Measurements from ENCODE around the gene HAP1.
"Not testable (repeated sequence)": the region's sequence is repeated elsewhere in the genome, so short reads cannot be mapped to it uniquely, and the experiment has no call there.

Gene HAP1

GRCh38 chr17:41734139-41734948, at the start of gene HAP1:
HAP1 (minus strand) TSS chr17:41734643; CDS start chr17:41734634, 9 bp downstream.
- no peak for DNase-seq (ENCODE audit: low read depth in 4 of 4, low spot score in 1 of 4)

- DNase-seq (ENCODE audit: low read depth in 4 of 4, low spot score in 1 of 4): no peak
Observed at GRCh38 chr17:41782142-41782541, 47.7 kb upstream of the HAP1 start.

- DNase-seq (ENCODE audit: low read depth in 4 of 4, low spot score in 1 of 4): no peak
Observed at GRCh38 chr17:41781404-41782110, 47.1 kb upstream of the HAP1 start.

- no peak for DNase-seq (ENCODE audit: low read depth in 4 of 4, low spot score in 1 of 4)
Observed at GRCh38 chr17:41779954-41780353, 45.5 kb upstream of the HAP1 start.

GRCh38 chr17:41777574-41778188, 43.2 kb upstream of the HAP1 start:
- no peak for DNase-seq (ENCODE audit: low read depth in 4 of 4, low spot score in 1 of 4)

GRCh38 chr17:41777157-41777573, 42.7 kb upstream of the HAP1 start:
- DNase-seq (ENCODE audit: low read depth in 4 of 4, low spot score in 1 of 4): no peak

- DNase-seq (ENCODE audit: low read depth in 4 of 4, low spot score in 1 of 4): not testable (repeated sequence)
Observed at GRCh38 chr17:41776262-41776900, 41.9 kb upstream of the HAP1 start.

GRCh38 chr17:41775394-41776226, 41.2 kb upstream of the HAP1 start:
- DNase-seq (ENCODE audit: low read depth in 4 of 4, low spot score in 1 of 4): no peak

- DNase-seq (ENCODE audit: low read depth in 4 of 4, low spot score in 1 of 4): no peak
Observed at GRCh38 chr17:41773731-41774193, 39.3 kb upstream of the HAP1 start.

- no peak for DNase-seq (ENCODE audit: low read depth in 4 of 4, low spot score in 1 of 4)
Observed at GRCh38 chr17:41773190-41773588, 38.7 kb upstream of the HAP1 start.

GRCh38 chr17:41772586-41773189, 38.2 kb upstream of the HAP1 start:
- DNase-seq (ENCODE audit: low read depth in 4 of 4, low spot score in 1 of 4): no peak

- DNase-seq (ENCODE audit: low read depth in 4 of 4, low spot score in 1 of 4): no peak
Observed at GRCh38 chr17:41772218-41772585, 37.8 kb upstream of the HAP1 start.

GRCh38 chr17:41771389-41772206, 37.2 kb upstream of the HAP1 start:
- DNase-seq (ENCODE audit: low read depth in 4 of 4, low spot score in 1 of 4): no peak

GRCh38 chr17:41769985-41770384, 35.5 kb upstream of the HAP1 start:
- no peak for DNase-seq (ENCODE audit: low read depth in 4 of 4, low spot score in 1 of 4)

- no peak for DNase-seq (ENCODE audit: low read depth in 4 of 4, low spot score in 1 of 4)
Observed at GRCh38 chr17:41769346-41769862, 35.0 kb upstream of the HAP1 start.

- DNase-seq (ENCODE audit: low read depth in 4 of 4, low spot score in 1 of 4): no peak
Observed at GRCh38 chr17:41768682-41769288, 34.3 kb upstream of the HAP1 start.

GRCh38 chr17:41767324-41768042, 33.0 kb upstream of the HAP1 start:
- DNase-seq (ENCODE audit: low read depth in 4 of 4, low spot score in 1 of 4): no peak

- DNase-seq (ENCODE audit: low read depth in 4 of 4, low spot score in 1 of 4): no peak
Observed at GRCh38 chr17:41766135-41766534, 31.7 kb upstream of the HAP1 start.
